HepG2 (cell line): ENCODE data around the gene CCDC121. TPM values are rescaled to one million over a fixed set of nuclear protein-coding genes. Genes with fewer than 3 reads are reported as not detected.

ENCODE experiments used
- ATAC-seq: fragments of 200-7000 bp; cut with Tn5 transposase; 3 replicates; pipeline ENCODE4 v1.9.1; 2020; ENCODE audit warnings: mild to moderate bottlenecking, moderate library complexity
- BruUV-seq: library from RNA; stranded (reverse); fragments of 400-500 nt; replicated peaks from 2 replicates; lab custom pipeline; 2021; lab: Mats Ljungman, UMichigan
- CTCF ChIA-PET: fragments of 300-600 bp; formaldehyde crosslinking; extraction: SDS; loops from one replicate; lab custom pipeline; 2021; ENCODE audit warnings: low total read pairs, inconsistent platforms, low intra/inter-chr PET ratio; lab: Yijun Ruan, JAX
- POLR2A ChIA-PET: fragments of 350-600 bp; sonication (Branson Sonifier 250); formaldehyde crosslinking; loops from one replicate; lab custom pipeline; 2020; ENCODE audit warnings: antibody characterized with exemption, inconsistent platforms; lab: Yijun Ruan, JAX
- DNase-seq: peaks from one replicate; pipeline ENCODE4 v3.0.0-alpha.2; 2015; ENCODE audit warnings: low spot score
- FAIRE-seq: peaks from 3 replicates; lab custom pipeline; 2011; peaks lifted over from hg19 to GRCh38; lab: Jason Lieb, UNC
- H2AFZ ChIP-seq: one replicate; pipeline ENCODE4 v1.6.1; 2011; ENCODE audit warnings: low read length, inconsistent platforms
- H3K27ac ChIP-seq: fragments of 300-600 bp; 3 replicates; pipeline ENCODE4 v1.8.0; 2011; ENCODE audit warnings: mixed run types, mild to moderate bottlenecking, mixed read lengths, low read length, inconsistent platforms; ENCODE audit not compliant: insufficient read depth; ENCODE audit errors: extremely low read length
- H3K27me3 ChIP-seq, 2 experiments: fragments of 200-600 bp in 1 of 2; 2 replicates in 1 of 2; 3 replicates in 1 of 2; pipeline versions ENCODE4 v1.6.0 to v1.8.0; 2011; ENCODE audit warnings: low read length in 2 of 2, mild to moderate bottlenecking in 2 of 2, moderate library complexity in 2 of 2, inconsistent platforms in 1 of 2; ENCODE audit not compliant: insufficient read depth in 2 of 2, control insufficient read depth in 1 of 2
- H3K36me3 ChIP-seq, 2 experiments: fragments of 200-600 bp in 1 of 2; replicated peaks in 1 of 2; 2 replicates in 1 of 2; 3 replicates in 1 of 2; pipeline versions ENCODE4 v1.5.1 to v1.8.0; 2011; ENCODE audit warnings: low read length in 2 of 2, inconsistent platforms in 1 of 2; ENCODE audit not compliant: insufficient read depth in 2 of 2, control insufficient read depth in 1 of 2
- H3K4me1 ChIP-seq: 2 replicates; pipeline ENCODE4 v1.5.1; 2012; ENCODE audit warnings: low read length, inconsistent platforms; ENCODE audit not compliant: insufficient read depth
- H3K4me2 ChIP-seq: 2 replicates; pipeline ENCODE4 v1.6.0; 2011; ENCODE audit warnings: low read depth, low read length, inconsistent platforms
- H3K4me3 ChIP-seq, 3 experiments: fragments of 200-600 bp in 1 of 3; sonication (generic), shearing (Covaris generic) in 1 of 3; replicated peaks in 1 of 3; 2 replicates each; pipeline ENCODE4 v1.5.1; 2011 to 2016; ENCODE audit warnings: low read length in 3 of 3, inconsistent platforms in 2 of 3, low read depth in 2 of 3, mild to moderate bottlenecking in 2 of 3, control low read depth in 1 of 3, mixed read lengths in 1 of 3; ENCODE audit not compliant: insufficient read depth in 1 of 3
- H3K79me2 ChIP-seq: one replicate; pipeline ENCODE4 v1.6.1; 2011; ENCODE audit warnings: low read length, inconsistent platforms; ENCODE audit not compliant: insufficient read depth
- H3K9ac ChIP-seq: 2 replicates; pipeline ENCODE4 v1.6.0; 2011; ENCODE audit warnings: mild to moderate bottlenecking, low read depth, low read length, inconsistent platforms; ENCODE audit not compliant: insufficient read depth
- H3K9me3 ChIP-seq: 2 replicates; pipeline ENCODE4 v1.5.1; 2012; ENCODE audit warnings: mild to moderate bottlenecking, low read length
- H4K20me1 ChIP-seq: 2 replicates; pipeline ENCODE4 v1.6.0; 2011; ENCODE audit warnings: inconsistent platforms, mild to moderate bottlenecking, low read length, moderate library complexity; ENCODE audit not compliant: insufficient read depth
- AKAP8 ChIP-seq: sonication (generic); formaldehyde crosslinking; IDR thresholded peaks from 2 replicates; pipeline ENCODE4 v1.5.1; 2020; ENCODE audit warnings: mild to moderate bottlenecking, missing genetic modification reagents
- DPF2 ChIP-seq: sonication (generic); formaldehyde crosslinking; IDR thresholded peaks from 2 replicates; pipeline ENCODE4 v1.4.0; 2020; ENCODE audit warnings: mild to moderate bottlenecking, low read depth, missing genetic modification reagents, borderline replicate concordance
- HNRNPL ChIP-seq: fragments of 200-400 bp; formaldehyde crosslinking; IDR thresholded peaks from 2 replicates; pipeline ENCODE4 v1.6.1; 2017; ENCODE audit warnings: mild to moderate bottlenecking, low read depth, low read length
- MEIS1 ChIP-seq: sonication (generic); formaldehyde crosslinking; IDR thresholded peaks from 2 replicates; pipeline ENCODE4 v1.9.0; 2021; ENCODE audit warnings: mild to moderate bottlenecking, missing genetic modification reagents, moderate library complexity, borderline replicate concordance
- MXD1 ChIP-seq: sonication (generic); formaldehyde crosslinking; IDR thresholded peaks from 2 replicates; pipeline ENCODE4 v1.4.0; 2020; ENCODE audit warnings: mild to moderate bottlenecking, missing genetic modification reagents
- PTBP1 ChIP-seq: fragments of 200-400 bp; formaldehyde crosslinking; IDR thresholded peaks from 2 replicates; pipeline ENCODE4 v1.6.1; 2018; ENCODE audit warnings: low read length, low read depth; ENCODE audit not compliant: poor library complexity, severe bottlenecking
- RFX1 ChIP-seq: fragments of 450-650 bp; IDR thresholded peaks from 2 replicates; pipeline ENCODE4 v1.6.1; 2017
- SRSF1 ChIP-seq: fragments of 200-400 bp; formaldehyde crosslinking; optimal IDR thresholded peaks from 2 replicates; pipeline ENCODE3; 2017; ENCODE audit warnings: mild to moderate bottlenecking, low read depth, low read length, moderate library complexity
- THAP8 ChIP-seq: sonication (generic); formaldehyde crosslinking; IDR thresholded peaks from 2 replicates; pipeline ENCODE4 v1.5.1; 2020; ENCODE audit warnings: missing genetic modification reagents, mild to moderate bottlenecking, borderline replicate concordance
- TSC22D2 ChIP-seq: sonication (generic); formaldehyde crosslinking; IDR thresholded peaks from 2 replicates; pipeline ENCODE4 v1.5.1; 2020; ENCODE audit warnings: missing genetic modification reagents, mild to moderate bottlenecking, borderline replicate concordance
- ZBTB20 ChIP-seq: sonication (generic); formaldehyde crosslinking; IDR thresholded peaks from 2 replicates; pipeline ENCODE4 v1.8.1; 2023; ENCODE audit warnings: missing genetic modification reagents, low read depth, mild to moderate bottlenecking, borderline replicate concordance
- ZFP62 ChIP-seq: sonication (generic); formaldehyde crosslinking; IDR thresholded peaks from 2 replicates; pipeline ENCODE4 v1.4.0; 2020; ENCODE audit warnings: missing genetic modification reagents
- ZNF12 ChIP-seq: sonication (generic); formaldehyde crosslinking; IDR thresholded peaks from 2 replicates; pipeline ENCODE4 v1.5.0; 2020; ENCODE audit warnings: missing genetic modification reagents
- ZNF24 ChIP-seq: fragments of 450-650 bp; IDR thresholded peaks from 2 replicates; pipeline ENCODE4 v1.6.1; 2017; ENCODE audit warnings: antibody characterized with exemption, mild to moderate bottlenecking
- ZNF296 ChIP-seq: sonication (generic); formaldehyde crosslinking; conservative IDR thresholded peaks from 2 replicates; pipeline ENCODE4 v1.5.0; 2020; ENCODE audit warnings: mild to moderate bottlenecking, missing genetic modification reagents
- ZNF33B ChIP-seq: sonication (generic); formaldehyde crosslinking; IDR thresholded peaks from 2 replicates; pipeline ENCODE4 v1.5.1; 2020; ENCODE audit warnings: mild to moderate bottlenecking, missing genetic modification reagents
- WGBS: methylation state at CpG from one replicate; pipeline ENCODE4 v1.1.6; 2017; ENCODE audit warnings: low lambda C conversion rate; 5-methylcytosine and 5-hydroxymethylcytosine counted together
- in situ Hi-C: cut with HindIII; loops from 2 replicates; pipeline ENCODE4 v1.10.0; 2017; ENCODE audit warnings: low pct_unique_long_range_greater_than_20kb; ENCODE audit not compliant: extremely low pct_ligation_motif_present
- intact Hi-C: fragments of 100-400 bp; cut with micrococcal nuclease; formaldehyde crosslinking; loops from one replicate; pipeline ENCODE4 v1.10.0; 2022; ENCODE audit not compliant: unreplicated experiment
- polyA plus RNA-seq, 8 experiments: library from polyadenylated mRNA; depleted of rRNA in 3 of 8; stranded (reverse) in 7 of 8; unstranded in 1 of 8; fragments of >200 nt; fragmentation: Illumina TruSeq in 4 of 8; extraction: Trizol in 4 of 8; gene quantifications; 2 replicates each; pipeline versions ENCODE4 v1.2.1 to v1.2.3, GENCODE V29; 2011 to 2016; ENCODE audit warnings: low read depth in 4 of 8, missing spikeins in 1 of 8, mixed read lengths in 1 of 8; ENCODE audit not compliant: insufficient read depth in 1 of 8
- total RNA-seq, 5 experiments: library from RNA; depleted of rRNA; stranded (reverse); fragments of >200 nt; fragmentation: Illumina TruSeq; extraction: Trizol; gene quantifications; 2 replicates each; pipeline ENCODE4 v1.2.3, GENCODE V29; 2016; ENCODE audit warnings: low read depth in 1 of 5
- TF ChIP-seq, protein P1 (sequence below): sonication (generic); formaldehyde crosslinking; IDR thresholded peaks from one replicate; pipeline ENCODE4 v1.5.1; 2020; ENCODE audit warnings: mild to moderate bottlenecking, missing genetic modification reagents; ENCODE audit errors: not compliant biosample characterization

Gene CCDC121
- total and polyA plus RNA-seq, 2 of the 13 experiments (the other 11 are each of a cell fraction or from before 2014, with no cell fraction given): 1.9 to 3.0 TPM

- DNase-seq (no peak), FAIRE-seq (no peak), ATAC-seq (no peak)
- 95% methylated on average over 2 of the region's 2 CpGs for WGBS
- ChIA-PET POLR2A (no interaction called here), CTCF (no interaction called here)
- no peak overlapping the region for H2AFZ ChIP-seq
- no peak overlapping the region for H3K9ac ChIP-seq
- intact Hi-C loops: no loop called here
- H3K4me1 ChIP-seq: peaks cover 46% of the 10 kb centered on the region
- H3K36me3 ChIP-seq: peaks cover 0 to 3% of the 10 kb centered on the region in 2 experiments; a peak in 2 of 5 replicates
- in situ Hi-C loops: no loop called here
- no peak overlapping the region for H3K27ac ChIP-seq
- no peak overlapping the region for H3K4me2 ChIP-seq
- peaks cover 34% of the 10 kb centered on the region for H4K20me1 ChIP-seq
- H3K79me2 ChIP-seq: peaks cover 100% of the 10 kb centered on the region
- BruUV-seq: no TSS peak
- no peak overlapping the region for H3K4me3 ChIP-seq
- H3K27me3 ChIP-seq: no peaks in the 10 kb centered on the region; a peak in 1 of 5 replicates
- peaks cover 2% of the 10 kb centered on the region for H3K9me3 ChIP-seq
- TF ChIP-seq AKAP8 (CRISPR knock-in tag) (no peak), ZNF24 (no peak), TSC22D2 (no peak), MXD1 (CRISPR knock-in tag) (no peak), ZNF296 (CRISPR knock-in tag) (no peak), ZBTB20 (CRISPR knock-in tag) (no peak), ZFP62 (CRISPR knock-in tag) (no peak), RFX1 (no peak), DPF2 (CRISPR knock-in tag) (no peak), SRSF1 (no peak), THAP8 (CRISPR knock-in tag) (no peak), PTBP1 (no peak), MEIS1 (CRISPR knock-in tag) (no peak), ZNF33B (no peak), HNRNPL (no peak), ZNF12 (CRISPR knock-in tag) (no peak)
- TF ChIP-seq, protein P1, sequence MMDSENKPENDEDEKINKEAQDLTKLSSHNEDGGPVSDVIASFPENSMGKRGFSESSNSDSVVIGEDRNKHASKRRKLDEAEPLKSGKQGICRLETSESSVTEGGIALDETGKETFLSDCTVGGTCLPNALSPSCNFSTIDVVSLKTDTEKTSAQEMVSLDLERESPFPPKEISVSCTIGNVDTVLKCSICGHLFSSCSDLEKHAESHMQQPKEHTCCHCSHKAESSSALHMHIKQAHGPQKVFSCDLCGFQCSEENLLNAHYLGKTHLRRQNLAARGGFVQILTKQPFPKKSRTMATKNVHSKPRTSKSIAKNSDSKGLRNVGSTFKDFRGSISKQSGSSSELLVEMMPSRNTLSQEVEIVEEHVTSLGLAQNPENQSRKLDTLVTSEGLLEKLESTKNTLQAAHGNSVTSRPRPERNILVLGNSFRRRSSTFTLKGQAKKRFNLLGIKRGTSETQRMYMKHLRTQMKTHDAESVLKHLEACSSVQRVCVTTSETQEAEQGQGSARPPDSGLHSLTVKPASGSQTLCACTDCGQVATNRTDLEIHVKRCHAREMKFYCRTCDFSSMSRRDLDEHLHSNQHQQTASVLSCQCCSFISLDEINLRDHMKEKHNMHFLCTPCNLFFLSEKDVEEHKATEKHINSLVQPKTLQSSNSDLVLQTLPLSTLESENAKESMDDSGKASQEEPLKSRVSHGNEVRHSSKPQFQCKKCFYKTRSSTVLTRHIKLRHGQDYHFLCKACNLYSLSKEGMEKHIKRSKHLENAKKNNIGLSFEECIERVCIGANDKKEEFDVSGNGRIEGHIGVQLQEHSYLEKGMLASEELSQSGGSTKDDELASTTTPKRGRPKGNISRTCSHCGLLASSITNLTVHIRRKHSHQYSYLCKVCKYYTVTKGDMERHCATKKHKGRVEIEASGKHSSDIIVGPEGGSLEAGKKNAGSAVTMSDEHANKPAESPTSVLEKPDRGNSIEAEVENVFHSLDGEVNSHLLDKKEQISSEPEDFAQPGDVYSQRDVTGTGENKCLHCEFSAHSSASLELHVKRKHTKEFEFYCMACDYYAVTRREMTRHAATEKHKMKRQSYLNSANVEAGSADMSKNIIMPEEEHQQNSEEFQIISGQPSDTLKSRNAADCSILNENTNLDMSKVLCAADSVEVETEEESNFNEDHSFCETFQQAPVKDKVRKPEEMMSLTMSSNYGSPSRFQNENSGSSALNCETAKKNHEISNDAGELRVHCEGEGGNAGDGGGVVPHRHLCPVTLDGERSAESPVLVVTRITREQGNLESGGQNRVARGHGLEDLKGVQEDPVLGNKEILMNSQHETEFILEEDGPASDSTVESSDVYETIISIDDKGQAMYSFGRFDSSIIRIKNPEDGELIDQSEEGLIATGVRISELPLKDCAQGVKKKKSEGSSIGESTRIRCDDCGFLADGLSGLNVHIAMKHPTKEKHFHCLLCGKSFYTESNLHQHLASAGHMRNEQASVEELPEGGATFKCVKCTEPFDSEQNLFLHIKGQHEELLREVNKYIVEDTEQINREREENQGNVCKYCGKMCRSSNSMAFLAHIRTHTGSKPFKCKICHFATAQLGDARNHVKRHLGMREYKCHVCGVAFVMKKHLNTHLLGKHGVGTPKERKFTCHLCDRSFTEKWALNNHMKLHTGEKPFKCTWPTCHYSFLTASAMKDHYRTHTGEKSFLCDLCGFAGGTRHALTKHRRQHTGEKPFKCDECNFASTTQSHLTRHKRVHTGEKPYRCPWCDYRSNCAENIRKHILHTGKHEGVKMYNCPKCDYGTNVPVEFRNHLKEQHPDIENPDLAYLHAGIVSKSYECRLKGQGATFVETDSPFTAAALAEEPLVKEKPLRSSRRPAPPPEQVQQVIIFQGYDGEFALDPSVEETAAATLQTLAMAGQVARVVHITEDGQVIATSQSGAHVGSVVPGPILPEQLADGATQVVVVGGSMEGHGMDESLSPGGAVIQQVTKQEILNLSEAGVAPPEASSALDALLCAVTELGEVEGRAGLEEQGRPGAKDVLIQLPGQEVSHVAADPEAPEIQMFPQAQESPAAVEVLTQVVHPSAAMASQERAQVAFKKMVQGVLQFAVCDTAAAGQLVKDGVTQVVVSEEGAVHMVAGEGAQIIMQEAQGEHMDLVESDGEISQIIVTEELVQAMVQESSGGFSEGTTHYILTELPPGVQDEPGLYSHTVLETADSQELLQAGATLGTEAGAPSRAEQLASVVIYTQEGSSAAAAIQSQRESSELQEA: no peak
Observed at GRCh38 chr2:27588308-27588707, 40.5 kb downstream of the CCDC121 start.
